Stimulated activated CD4-positive, alpha-beta T cell treated with anti-CD3 and anti-CD28 coated beads, Interleukin-12 subunit alpha, Interleukin-12 subunit beta, amount 100 ng/mL, for 48 hours (primary cell): ENCODE data around the gene HIPK1.
A peak's percentile ranks its signal among the peaks of the same experiment; 100 is the strongest.

Experiments
- DNase-seq, 3 donors: peaks; one replicate each; pipeline ENCODE4 v3.0.0-alpha.2; 2020; ENCODE audit warnings: low read depth in 2 of 3, low spot score in 1 of 3

The HIPK1 gene

DNA sequence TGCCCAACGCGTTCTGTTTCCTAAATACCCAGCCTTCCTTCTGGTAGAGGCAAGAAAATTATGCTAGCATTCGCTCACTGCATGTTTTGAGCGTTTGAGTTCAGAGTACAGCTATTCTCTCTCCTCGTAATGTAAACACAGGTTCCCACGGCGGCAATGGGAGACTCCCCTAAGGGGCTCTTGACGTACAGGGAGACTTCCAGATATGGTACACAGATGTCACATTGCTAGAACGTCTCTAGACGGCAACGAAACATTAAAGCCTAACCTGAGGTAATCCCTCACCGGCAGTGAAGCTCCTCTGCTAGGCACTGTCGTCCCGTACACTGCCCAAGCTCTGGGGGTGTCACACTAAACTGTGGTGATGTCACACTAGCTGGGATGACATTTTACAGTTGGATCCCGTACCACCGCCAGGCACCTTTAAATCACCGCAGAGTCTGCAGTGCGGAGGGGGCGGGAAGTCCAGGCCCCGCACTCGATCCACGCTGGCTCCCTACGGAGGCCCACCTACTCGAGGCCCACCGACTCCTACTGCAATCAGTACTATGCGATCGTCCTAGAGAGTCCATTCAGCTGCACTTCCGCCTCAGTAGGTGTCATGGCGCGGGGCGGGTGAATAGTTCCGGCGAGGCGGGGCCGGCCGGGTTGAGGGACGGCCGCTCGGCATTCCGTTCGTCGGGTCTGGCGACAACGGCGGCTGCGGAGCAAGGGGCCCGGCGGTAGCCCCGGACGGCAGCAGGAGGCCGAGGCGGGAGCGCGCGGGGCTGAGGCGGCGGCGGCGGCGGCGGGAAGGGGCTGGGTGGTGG is at the start of gene HIPK1:
HIPK1 (plus strand) TSS at position 384 of the 809 bp plus-strand sequence.
- DNase-seq: peak; percentile 83 to 91 (median 85)

GRCh38 chr1:113879739-113880038 is 49.4 kb upstream of the HIPK1 start:
- no peak for DNase-seq

DNA sequence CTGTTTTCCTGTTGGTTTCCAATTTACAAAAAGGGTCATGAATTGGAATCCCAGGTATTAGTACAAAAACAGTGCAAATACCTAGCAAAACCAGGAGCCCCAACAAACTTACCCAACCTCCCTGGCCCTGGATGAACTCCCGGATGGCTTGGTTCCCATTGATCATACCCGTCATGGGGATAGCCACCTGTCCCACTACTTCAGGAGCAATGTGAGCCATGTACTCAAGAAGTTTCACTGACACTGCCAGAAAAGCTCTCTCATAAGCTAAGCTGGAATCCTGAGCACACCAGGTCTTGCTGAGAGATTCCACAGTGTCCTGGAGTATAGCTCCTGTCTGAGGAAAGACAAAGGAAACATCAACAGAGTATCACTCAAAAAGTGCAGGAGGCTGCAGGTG is 47.5 kb upstream of the HIPK1 start:
- no peak for DNase-seq

DNA sequence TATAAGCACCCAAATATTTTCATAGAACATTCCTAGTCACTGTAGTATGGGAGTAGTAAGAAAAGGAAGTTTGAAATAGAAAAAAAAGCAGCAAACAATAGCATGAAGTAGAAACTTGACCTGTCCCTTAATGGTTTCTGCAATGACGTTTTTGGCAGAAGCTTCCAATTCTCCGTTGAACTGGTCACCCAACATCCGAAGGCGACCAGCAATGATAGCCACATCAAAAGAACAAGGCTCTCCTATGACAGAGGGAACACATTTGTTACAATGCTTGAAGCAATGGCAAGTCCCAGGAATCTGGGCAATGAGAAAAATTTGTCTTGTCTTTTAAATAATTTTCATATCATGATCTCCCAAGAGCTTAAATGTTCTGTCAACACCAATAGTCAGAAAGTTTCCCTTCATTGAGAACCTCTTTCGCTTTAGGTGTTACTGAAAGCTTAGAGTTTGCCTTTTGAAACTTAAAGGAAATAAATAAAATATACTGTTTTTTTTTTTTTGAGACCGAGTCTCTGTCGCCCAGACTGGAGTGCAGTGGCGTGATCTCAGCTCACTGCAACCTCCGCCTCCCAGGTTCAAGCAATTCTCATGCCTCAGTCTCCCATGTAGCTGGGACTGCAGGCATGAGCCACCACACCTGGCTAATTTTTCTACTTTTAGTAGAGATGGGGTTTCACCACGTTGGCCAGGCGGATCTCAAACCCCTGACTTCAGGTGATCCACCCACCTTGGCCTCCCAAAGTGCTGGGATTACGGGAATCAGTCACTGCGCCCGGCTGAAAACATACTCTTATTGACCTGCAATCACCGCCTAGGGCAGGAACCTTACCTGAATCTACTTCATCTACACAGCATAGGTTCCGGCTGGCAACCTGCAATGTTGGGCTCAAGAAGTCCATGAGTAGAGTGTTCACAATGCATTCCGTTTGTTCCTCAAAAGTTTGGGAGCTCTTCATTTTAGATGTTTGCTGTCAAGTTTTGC is 42.4 kb upstream of the HIPK1 start:
- no peak for DNase-seq

DNA sequence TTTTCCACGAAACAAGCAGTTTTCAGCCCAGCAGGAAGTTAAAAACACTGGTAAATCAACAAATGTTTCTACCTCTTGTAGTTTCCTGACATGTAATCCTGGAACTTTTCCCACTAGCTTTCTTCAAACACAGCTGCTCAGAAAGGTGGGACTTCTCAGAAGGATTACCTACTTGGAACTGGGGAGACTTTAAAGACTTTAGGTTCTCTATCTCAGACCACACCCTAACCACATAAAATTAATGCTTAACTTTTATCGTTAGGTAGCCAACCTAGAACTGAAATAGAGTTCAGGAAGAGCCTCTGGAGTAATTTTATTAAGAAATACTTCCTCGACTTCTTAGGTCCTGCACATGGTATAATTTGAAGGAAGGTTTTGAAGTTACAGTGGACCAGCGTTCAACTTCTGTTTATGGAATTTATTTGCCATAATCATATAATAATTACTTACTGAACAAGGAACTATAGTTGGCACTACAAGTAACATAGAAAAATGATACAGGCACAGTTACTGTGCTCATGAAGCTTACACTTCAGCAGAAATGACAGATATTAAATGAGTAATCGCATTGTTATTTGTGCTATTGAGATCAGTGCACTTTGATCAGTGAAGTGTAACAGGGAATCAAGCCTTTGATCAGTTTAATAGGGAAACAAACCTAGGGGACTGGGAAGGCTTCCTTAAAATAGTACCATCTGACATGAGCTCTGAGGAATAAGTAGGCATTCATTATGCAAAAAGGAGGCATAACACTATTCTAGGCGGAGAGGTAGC is 41.5 kb upstream of the HIPK1 start, which contains the start of gene BCL2L15:
BCL2L15 (minus strand) TSS at position 180 of the 774 bp plus-strand sequence. CDS start 206 bp downstream, outside the sequence.
- no peak for DNase-seq

- DNase-seq: no peak
Observed at GRCh38 chr1:113890816-113891215, 38.3 kb upstream of the HIPK1 start.

GRCh38 chr1:113891631-113892220 is 37.4 kb upstream of the HIPK1 start:
- DNase-seq: no peak

DNA sequence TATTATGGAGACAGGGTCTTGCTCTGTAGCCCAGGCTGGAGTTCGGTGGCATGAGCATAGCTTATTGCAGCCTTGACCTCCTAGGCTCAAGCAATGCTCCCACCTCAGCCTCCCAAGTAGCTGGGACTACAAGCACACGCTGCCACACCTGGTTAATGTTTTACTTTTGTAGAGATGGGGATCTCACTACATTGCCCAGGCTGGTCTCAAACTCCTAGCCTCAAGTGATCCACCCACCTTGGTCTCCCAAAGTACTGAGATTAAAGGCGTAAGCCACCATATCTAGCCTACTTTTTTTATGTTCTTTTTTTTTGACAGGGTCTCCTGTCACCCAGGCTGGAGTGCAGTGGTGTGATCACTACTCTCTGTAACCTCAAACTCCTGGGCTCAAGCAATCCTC is 35.9 kb upstream of the HIPK1 start:
- no peak for DNase-seq

DNA sequence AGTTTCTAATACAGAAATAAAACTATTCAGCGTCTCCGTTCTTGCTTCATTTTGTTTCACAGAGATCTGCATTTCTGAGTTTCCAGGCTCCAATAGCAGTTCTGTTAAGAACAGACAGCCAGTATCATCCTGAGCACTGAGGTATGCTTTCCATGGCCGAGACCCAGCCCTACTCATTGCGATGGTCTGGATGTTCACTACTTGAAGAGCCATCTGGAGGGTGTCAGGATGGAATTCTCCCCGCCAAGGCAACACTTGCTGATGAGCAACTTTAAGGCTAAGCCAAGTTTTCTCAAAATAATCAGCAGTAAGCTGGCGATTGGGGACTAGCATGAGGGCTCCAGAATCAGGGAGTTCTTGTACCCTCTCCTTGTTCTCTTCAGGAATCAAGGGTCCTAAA is 34.0 kb upstream of the HIPK1 start:
- no peak for DNase-seq

DNA sequence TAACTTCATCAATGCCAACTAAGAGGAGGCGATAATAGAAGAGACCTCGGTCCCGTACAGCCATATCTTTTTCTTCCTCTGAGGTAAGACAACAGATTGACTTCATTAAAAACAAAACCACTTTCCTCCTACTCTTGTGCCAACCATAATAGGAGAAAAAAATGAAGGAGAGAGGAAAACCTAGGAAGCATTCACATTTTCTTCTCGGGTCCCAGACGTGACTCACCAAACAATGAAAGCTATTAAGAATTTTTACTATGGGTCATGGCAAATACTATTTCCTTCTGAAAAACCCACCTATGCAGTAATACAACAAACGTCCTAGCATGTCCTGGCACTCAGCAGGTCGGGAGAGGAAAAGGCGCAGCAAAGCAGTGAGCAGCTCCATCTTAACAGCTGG is 33.2 kb upstream of the HIPK1 start:
- DNase-seq: no peak

- no peak for DNase-seq
Observed at GRCh38 chr1:113898241-113898814, 30.8 kb upstream of the HIPK1 start.

GRCh38 chr1:113899111-113899510 is 30.0 kb upstream of the HIPK1 start:
- DNase-seq: no peak

DNA sequence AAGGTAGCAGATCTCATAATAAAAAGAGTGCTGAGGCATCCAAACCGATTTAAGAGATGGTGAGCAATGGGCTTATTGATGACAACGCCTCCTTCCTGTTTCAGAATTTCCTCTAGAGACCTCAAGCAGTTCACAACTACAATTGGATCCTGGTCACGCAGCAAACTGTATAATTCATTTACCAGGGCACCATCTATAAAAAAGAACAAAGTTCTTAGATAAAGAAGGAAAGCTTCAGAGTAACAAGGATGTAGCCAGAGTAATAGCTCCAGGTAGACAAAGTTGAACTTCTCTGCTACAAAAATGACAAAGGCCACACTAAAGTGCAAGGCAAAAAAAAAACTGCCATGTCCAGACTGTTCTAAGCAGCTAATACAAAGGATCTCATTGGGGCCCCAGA is 27.9 kb upstream of the HIPK1 start:
- DNase-seq: no peak

DNA sequence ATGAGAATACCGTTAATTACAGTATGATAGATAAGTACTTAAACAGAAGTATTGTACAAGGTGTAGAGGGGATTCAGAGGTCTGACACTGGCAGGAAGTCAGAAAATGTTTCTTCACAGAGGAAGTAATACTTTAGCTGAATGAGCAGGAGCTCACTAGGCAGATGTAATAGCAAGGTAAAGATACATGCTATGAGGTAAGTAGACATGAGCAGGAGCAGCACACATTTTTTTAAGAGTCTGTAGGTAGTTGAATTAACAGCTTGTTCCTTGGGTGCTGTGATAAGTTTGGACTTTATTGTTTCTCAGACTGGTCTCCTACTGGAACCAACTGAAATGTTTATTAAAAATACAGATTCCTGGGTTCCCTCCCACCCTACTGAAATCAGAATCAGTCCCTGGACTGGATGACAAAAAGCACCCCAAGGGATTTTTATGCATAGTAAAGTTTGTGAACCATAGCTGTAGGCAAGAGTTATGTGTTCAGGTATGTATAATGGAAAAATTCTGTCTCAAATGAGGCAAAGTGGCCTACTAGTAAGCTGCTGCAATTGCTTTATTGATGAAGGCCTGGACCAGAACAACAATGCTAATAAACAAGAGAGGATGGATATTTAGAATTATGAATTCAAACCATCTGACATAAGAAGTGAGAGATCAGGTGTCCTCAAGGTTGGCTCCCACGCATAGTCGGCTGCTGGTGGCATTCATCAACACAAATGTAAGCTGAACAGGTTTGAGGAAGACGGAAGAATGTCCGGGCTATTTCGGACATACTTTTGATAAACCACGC is 25.4 kb upstream of the HIPK1 start:
- peak in 1 of 3 donors; percentile 20 for DNase-seq

DNA sequence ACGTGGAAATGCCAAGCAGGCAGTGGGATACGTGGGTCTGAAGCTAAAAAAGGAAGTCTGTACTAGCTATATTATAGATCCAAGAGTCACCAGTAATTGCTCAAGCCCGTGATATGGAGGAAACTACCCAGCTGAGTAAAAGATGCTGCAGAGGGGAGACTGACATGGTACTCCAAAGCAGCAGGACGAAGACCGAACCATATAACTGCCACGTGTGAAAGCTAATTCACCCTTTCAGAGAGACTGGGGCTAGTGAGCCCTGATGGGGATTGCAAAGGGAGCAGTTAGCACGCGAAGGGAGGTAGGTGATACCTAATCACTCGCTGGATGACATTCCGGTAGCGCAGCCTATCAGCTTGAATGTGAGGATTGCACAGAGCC is 24.8 kb upstream of the HIPK1 start:
- DNase-seq: no peak

DNA sequence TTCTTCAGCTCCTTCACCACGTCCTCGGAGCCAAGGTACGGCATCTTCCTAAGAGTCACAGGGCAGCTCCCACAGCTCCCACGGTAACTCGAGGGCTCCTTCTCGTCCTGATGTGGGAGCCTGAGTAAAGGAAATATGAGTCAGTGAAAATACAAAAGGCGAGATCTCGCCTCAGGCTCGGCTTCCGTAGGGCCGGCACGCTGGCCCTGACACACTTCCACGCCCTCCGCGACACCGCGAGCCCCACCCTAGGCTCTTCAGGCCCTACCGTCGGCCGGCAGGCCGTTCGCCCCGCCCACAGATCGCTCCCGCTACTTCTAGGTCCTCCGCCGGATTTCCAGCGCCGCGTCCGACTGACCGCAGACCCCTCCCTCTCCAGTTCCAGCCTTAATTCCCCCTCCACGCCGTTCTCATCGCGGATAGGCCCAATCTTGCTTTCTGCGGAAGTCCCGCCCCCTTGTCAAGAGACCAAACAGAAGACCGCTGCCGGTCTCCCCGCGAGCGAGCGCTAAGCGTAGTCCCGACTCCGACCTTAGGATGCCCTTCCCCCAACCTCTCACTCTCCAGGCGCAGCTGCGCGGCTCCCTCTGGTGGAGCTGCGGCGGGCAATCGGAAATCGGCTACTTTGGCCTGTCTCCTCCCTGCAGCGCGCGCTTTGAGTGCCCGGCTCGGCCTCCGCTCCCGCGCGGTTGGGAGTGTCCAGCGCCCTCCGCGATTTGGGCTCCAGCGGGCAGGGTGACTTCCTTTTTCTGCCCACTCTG is 24.3 kb upstream of the HIPK1 start, which contains the start of the genes AP4B1 and DCLRE1B:
AP4B1 (minus strand) TSS at position 126 of the 761 bp plus-strand sequence; CDS start at position 44, 82 bp downstream.
DCLRE1B (plus strand) TSS at position 653 of the 761 bp plus-strand sequence. CDS start 261 bp downstream, outside the sequence.
- DNase-seq: peak; percentile 93 to 97 (median 97)

- peak in 2 of 3 donors; percentile 10 to 15 for DNase-seq
Observed at GRCh38 chr1:113905435-113905861, 23.7 kb upstream of the HIPK1 start.

GRCh38 chr1:113912594-113913311 is 16.4 kb upstream of the HIPK1 start:
- DNase-seq: no peak
